Hematopoietic multipotent progenitor cell (in vitro differentiated cells): ENCODE measurements around the gene ACO2. TPM values are rescaled to one million over a fixed set of nuclear protein-coding genes. Genes with fewer than 3 reads are reported as not detected.
A peak's percentile ranks its signal among the peaks of the same experiment; 100 is the strongest.
"Not testable (repeated sequence)": the region's sequence is repeated elsewhere in the genome, so short reads cannot be mapped to it uniquely, and the experiment has no call there.

Experiments
- DNase-seq, 3 donors: peaks; one replicate each; pipeline ENCODE4 v3.0.0-alpha.2; 2011 to 2015; ENCODE audit warnings: low read depth in 2 of 3, low spot score in 2 of 3
- total RNA-seq: library from RNA; depleted of rRNA; stranded (reverse); fragments of >200 nt; gene quantifications from one replicate; pipeline ENCODE4 v1.2.3, GENCODE V29; 2012

Gene ACO2
- total RNA-seq, 1 donor, result 99.1 TPM

DNA sequence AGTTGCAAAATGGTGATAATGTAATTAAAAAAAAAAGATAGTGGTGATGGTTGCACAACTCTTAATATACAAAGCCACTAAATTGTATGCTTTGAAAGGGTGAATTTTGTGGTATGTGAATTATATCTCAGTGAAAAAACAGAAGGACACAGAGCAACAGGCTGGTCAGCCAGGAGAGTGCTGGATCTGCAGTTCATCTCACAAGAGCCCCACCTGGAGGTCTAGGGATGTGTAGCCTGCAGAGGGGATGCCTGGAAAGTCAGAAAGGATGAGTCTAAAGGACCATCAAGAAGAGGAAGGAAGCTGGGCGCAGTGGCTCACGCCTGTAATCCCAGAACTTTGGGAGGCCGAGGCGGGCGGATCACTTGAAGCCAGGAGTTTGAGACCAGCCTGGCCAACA lies 66.3 kb downstream of the ACO2 start:
- no peak for DNase-seq

GRCh38 chr22:41537203-41537602 lies 68.3 kb downstream of the ACO2 start:
- no peak for DNase-seq

GRCh38 chr22:41538583-41538982 lies 69.7 kb downstream of the ACO2 start:
- DNase-seq, result no peak

DNA sequence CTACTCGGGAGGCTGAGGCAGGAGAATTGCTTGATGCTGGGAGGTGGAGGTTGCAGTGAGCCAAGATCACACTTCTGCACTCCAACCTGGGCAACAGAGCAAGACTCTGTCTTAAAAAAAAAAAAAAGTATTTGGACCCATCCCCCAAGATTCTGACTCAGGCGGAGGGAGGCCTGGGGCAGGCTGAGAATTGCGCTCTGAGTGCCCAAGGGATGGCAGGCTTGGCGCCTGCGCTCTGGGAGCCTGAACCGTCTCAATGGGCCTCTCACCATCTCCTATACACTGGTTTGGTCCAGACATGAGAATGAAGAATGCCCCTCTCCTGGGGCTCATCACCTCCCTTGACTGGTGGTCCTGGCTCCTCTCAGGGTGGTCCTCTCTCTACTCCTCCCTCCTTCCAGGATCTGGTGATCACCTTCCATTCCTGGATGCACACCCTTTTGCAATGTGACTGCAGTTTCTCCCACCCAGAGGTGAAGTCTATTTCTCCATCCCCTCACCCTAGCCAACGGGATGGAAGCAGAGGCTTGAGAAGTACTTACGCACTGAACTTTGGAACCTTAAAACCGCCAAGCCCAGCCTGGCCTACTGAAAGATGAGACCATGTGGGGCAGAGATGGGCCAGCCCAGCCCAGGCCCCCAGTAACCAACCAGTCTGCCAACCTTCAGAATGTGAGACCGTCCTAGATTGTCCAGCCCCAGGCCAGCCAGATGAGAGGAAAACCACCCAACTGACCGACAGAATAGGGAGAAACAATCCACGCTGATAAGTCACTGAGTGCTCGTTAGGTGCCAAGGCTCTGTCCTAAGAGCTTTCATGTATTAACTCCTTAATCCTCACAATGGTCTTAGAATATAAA lies 70.5 kb downstream of the ACO2 start:
- no peak for DNase-seq

DNA sequence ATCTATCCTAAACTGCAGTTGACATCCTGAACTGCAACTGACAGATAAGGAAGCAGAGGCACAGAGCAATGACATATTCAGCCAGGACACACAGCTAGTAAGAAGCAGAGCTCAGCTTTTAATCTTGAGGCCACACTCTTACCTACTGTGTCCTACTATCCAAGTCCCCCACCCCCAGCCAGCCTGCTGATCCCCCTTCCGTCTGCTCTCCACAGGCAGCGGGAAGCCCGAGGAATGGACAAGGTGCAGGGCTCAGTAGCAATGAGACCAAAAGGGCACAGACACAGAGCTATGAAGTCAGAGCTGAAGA lies 71.0 kb downstream of the ACO2 start:
- no peak for DNase-seq

DNA sequence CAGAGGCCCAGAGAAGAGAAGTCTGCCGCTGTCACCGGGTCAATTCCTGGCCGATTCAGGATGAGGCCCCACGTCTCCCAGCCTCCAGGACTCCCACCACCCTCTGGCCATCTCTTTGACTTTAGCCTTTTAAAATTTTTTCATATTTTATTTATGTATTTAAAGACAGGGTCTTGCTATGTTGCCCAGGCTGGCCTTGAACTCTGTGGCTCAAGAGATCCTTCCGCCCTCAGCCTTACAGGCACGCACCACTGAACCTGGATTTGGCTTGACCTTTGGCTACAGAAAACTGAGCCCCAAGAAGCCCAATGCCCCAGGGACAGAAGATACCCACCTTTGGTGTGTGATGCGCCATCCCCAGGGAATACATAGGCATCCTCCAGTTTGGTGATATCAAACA lies 71.4 kb downstream of the ACO2 start:
- no peak for DNase-seq

GRCh38 chr22:41541484-41541883 lies 72.6 kb downstream of the ACO2 start:
- DNase-seq, result no peak

- DNase-seq, result no peak
Observed at GRCh38 chr22:41542224-41542623, 73.3 kb downstream of the ACO2 start.

DNA sequence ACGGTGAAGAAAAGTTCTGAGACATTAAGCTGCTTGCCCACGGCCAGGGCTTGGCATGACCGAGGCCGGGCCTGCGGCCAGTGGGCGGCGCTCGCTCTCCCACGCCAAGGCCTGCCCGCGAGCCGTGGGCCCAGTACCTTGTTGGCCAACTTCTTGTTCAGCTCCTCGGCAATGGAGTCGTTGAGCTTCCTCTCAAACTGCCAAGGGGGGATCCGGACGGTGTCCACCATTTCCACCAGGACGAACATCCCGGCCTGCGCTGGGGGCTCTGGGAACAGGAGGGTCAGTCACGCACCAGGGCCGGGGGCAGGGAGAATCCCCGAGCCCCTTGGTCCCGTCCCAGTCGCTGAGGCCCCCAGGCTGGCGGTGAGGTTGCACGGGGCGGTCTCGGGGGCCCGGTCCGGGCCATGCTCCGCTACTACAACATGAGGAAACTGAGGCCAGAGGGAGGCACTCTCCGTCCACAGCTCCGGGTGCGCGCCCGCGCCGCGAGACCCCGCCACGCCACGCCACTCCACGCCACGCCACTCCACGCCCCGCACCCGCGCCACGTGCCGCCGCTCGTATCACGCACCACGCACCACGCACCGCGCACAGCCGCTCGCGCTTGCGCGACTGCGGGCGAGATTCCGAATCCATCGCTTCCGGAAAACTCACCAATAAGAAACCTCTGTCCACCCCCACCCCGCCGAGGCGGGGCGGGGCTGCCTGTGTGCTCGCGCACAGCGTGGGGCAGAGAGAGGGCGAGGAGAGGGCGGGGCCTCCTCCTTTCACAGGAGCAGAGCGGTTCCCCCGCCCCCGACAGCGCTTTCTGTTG lies 75.1 kb downstream of the ACO2 start, which contains the start of gene POLR3H:
POLR3H (minus strand) TSS at position 617 of the 817 bp plus-strand sequence; CDS start at position 248, 369 bp downstream.
- peak; percentile 85 to 96 (median 96) for DNase-seq

DNA sequence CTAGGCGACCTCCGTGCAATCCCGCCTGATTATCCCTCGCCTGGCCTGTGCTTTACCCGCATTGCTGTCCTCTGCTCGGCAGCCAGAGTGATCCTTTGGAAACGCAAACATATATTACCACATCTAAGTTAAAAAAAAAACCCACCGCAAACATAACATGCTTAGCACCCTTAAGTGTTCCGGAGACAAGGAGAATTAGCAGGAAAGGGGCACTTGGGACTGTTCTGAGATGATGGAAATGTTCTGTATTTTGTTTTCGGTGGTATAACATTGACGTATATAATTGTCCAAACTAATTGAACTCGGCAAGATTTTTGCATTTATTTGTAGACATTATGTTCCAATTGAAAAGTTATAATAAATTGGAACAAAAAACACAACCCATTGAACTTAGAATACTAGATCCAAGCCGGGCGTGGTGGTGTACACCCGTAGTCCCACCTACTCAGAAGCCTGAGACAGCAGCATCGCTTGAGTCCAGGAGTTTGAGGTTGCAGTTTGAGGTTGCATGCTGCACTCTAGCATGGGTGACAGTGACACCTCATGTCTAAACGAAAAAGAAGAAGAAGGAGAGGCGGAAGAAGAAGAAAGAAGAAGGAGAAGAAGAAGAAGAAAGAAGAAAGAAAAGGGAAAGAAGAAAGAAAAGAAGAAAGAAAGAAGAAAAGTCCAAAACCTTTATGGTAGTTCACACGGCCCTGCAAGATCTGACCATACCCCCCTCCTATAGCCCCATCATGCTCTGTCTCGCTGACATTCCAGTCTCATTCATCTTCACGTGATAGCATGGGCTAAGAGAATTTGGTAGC lies 76.0 kb downstream of the ACO2 start:
- peak in 1 of 3 donors; percentile 26 for DNase-seq

DNA sequence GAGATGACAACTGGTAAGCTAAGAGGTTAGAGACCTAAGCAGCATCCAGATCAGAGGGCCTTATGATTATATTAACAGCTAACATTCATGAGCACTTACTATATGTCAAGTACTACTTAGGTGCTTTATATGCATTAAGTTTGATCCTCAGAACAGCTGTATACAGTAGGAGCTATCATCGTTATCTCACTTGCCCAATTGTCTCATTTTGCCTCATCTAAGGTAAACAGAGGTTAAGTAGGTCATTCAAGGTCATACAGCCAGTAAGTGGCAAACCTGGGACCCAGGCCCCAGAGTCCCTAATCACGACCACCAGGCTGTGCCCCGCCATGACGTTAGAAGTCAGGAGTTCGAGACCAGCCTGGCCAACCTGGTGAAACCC lies 79.9 kb downstream of the ACO2 start:
- no peak for DNase-seq

DNA sequence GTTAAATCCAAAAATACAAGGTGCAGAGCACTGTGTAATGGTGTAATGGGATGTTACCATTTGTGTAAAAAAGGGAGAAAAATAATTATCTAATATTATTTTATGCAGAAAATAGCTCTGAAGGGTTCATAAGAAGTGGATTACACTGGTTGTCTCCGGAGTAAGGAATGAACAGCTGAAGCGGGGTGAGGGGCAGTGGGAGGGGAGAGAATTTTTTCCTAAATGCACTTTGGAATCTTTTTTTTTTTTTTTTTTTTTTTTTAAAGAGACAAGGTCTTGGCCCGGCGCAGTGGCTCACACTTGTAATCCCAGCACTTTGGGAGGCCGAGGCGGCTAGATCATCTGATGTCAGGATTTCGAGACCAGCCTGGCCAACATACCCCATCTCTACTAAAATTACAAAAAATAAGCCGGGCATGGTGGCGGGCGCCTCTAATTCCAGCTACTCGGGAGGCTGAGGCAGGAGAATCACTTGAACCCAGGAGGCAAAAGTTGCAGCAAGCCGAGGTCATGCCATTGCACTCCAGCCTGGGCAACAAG lies 82.1 kb downstream of the ACO2 start:
- no peak for DNase-seq

GRCh38 chr22:41551877-41552582 lies 83.1 kb downstream of the ACO2 start:
- DNase-seq, result no peak

GRCh38 chr22:41555325-41555982 lies 86.5 kb downstream of the ACO2 start:
- DNase-seq, result no peak

DNA sequence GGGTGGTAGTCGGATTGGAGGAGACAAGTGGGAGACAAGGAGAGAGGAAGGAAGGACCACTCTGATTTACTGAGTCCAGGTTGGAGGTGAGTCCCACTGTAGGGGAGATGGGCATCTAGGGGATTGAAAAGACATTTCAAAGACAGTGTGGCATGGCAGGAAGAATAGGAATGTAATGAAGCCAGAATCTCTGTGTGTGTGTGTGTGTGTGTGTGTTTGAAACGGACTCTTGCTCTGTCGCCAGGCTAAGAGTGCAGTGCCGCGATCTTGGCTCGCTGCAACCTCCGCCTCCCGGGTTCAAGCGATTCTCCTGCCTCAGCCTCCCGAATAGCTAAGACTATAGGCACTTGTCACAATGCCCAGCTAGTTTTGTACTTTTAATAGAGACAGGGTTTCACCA lies 87.6 kb downstream of the ACO2 start:
- DNase-seq, result no peak

- DNase-seq, result peak in 1 of 3 donors; percentile 33
Observed at GRCh38 chr22:41557401-41558240, 88.7 kb downstream of the ACO2 start.

GRCh38 chr22:41558241-41558630 lies 89.3 kb downstream of the ACO2 start:
- DNase-seq, result not testable (repeated sequence)

GRCh38 chr22:41560095-41560471 lies 91.2 kb downstream of the ACO2 start:
- no peak for DNase-seq

GRCh38 chr22:41561335-41561734 lies 92.4 kb downstream of the ACO2 start:
- DNase-seq, result no peak
